Suppressor macrophage (primary cell): ENCODE results near the gene TTC28.

Experiments
- DNase-seq, 4 experiments: peaks; one replicate each; pipeline ENCODE4 v3.0.0-alpha.2; 2020 to 2022

The TTC28 gene

GRCh38 chr22:27997538-27997937 lies 682.1 kb downstream of the TTC28 start:
- no peak for DNase-seq

- DNase-seq: no peak
These were observed 682.7 kb downstream of the TTC28 start for GRCh38 chr22:27996981-27997380.

- no peak for DNase-seq
These were observed 683.1 kb downstream of the TTC28 start for GRCh38 chr22:27996529-27996925.

GRCh38 chr22:27995801-27996528 lies 683.7 kb downstream of the TTC28 start:
- no peak for DNase-seq

- peak in 3 of 4 experiments; percentile 3 to 12 (median 12) for DNase-seq
These were observed 684.9 kb downstream of the TTC28 start for GRCh38 chr22:27994481-27995331.

- no peak for DNase-seq
These were observed 685.8 kb downstream of the TTC28 start for GRCh38 chr22:27993774-27994350.

GRCh38 chr22:27993201-27993635 lies 686.4 kb downstream of the TTC28 start:
- no peak for DNase-seq

- DNase-seq: no peak
These were observed 687.1 kb downstream of the TTC28 start for GRCh38 chr22:27992294-27993165.

GRCh38 chr22:27991586-27992293 lies 687.9 kb downstream of the TTC28 start:
- no peak for DNase-seq

GRCh38 chr22:27990879-27991278 lies 688.8 kb downstream of the TTC28 start:
- DNase-seq: peak; percentile 6 to 36 (median 20)

GRCh38 chr22:27990451-27990840 lies 689.2 kb downstream of the TTC28 start:
- DNase-seq: no peak

- no peak for DNase-seq
These were observed 689.7 kb downstream of the TTC28 start for GRCh38 chr22:27989758-27990450.

GRCh38 chr22:27988704-27989103 lies 690.9 kb downstream of the TTC28 start:
- DNase-seq: no peak

GRCh38 chr22:27987557-27987956 lies 692.1 kb downstream of the TTC28 start:
- no peak for DNase-seq

- DNase-seq: no peak
These were observed 692.7 kb downstream of the TTC28 start for GRCh38 chr22:27986937-27987336.

GRCh38 chr22:27986459-27986858 lies 693.2 kb downstream of the TTC28 start:
- DNase-seq: no peak

GRCh38 chr22:27985323-27986275 lies 694.0 kb downstream of the TTC28 start:
- DNase-seq: no peak

- DNase-seq: no peak
These were observed 694.9 kb downstream of the TTC28 start for GRCh38 chr22:27984723-27985122.

GRCh38 chr22:27984001-27984695 lies 695.5 kb downstream of the TTC28 start:
- DNase-seq: no peak
